ENCODE measurements around the gene GEMIN7.

GRCh38 chr19:45035755-45036154 lies 43.3 kb upstream of the GEMIN7 start:
- TF ChIP-seq CTCF (IDR thresholded peaks at IDR 0.05 in 8 of 11, conservative IDR thresholded peaks at IDR 0.05 in 3 of 11): no peak
- TF ChIP-seq POLR2AphosphoS5 (IDR thresholded peaks at IDR 0.05): no peak
- no peak for TF ChIP-seq POLR2A (IDR thresholded peaks at IDR 0.05)

Data from spleen (tissue), 7 donors.